ENCODE measurements around the gene OBI1. TPM values are rescaled to one million over a fixed set of nuclear protein-coding genes. Genes with fewer than 3 reads are reported as not detected.
A peak's percentile ranks its signal among the peaks of the same experiment; 100 is the strongest.

The OBI1 gene
- total RNA-seq, 1 donor = 18.1 TPM

DNA sequence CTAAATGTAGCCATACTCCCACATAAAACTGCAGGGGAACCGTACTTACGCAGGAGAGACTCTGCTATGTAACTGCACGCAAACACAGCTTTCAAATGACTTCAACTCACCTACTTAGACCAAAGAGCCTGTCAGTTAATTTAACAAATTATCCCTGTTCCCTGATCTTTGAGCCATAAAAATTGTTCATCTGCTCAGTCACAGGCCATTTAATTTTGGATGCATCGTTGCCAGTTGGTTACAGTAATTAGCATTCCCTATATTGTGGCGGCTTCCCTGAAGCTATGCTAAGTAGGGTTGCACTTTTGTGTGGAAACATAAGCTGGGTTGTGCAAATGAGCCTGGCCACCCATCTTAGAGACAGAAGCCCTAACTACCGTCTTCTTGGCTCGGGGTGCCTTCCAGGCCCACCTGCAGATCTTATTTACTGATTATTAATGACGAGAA is 21.2 kb upstream of the OBI1 start:
- H3K4me3 ChIP-seq (ENCODE audit: low read depth, low read length) = no peak overlapping the region
- DNase-seq (ENCODE audit: low read depth) = no peak

DNA sequence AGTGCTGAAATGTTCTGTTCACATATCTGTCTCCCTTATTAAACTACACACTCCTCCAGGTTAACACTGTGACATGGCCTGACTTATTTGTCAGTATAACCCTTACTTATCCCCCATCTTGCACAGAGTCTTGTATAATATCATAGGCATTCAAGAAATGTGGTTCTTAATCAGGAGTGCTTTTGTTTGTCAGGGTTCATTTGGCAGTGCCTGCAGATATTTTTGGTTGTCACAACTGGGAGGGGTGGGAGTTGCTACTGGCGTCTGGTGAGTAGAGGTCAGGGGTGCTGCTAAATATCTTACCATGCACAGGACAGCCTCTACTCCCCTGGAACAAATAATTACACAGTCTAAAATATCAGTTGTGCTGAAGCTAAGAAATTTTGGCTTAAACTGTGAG is 20.4 kb upstream of the OBI1 start:
- H3K4me3 ChIP-seq (ENCODE audit: low read depth, low read length) = no peak overlapping the region
- no peak for DNase-seq (ENCODE audit: low read depth)
- TF ChIP-seq, protein P1, sequence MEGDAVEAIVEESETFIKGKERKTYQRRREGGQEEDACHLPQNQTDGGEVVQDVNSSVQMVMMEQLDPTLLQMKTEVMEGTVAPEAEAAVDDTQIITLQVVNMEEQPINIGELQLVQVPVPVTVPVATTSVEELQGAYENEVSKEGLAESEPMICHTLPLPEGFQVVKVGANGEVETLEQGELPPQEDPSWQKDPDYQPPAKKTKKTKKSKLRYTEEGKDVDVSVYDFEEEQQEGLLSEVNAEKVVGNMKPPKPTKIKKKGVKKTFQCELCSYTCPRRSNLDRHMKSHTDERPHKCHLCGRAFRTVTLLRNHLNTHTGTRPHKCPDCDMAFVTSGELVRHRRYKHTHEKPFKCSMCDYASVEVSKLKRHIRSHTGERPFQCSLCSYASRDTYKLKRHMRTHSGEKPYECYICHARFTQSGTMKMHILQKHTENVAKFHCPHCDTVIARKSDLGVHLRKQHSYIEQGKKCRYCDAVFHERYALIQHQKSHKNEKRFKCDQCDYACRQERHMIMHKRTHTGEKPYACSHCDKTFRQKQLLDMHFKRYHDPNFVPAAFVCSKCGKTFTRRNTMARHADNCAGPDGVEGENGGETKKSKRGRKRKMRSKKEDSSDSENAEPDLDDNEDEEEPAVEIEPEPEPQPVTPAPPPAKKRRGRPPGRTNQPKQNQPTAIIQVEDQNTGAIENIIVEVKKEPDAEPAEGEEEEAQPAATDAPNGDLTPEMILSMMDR (IDR thresholded peaks at IDR 0.05; ENCODE audit: insufficient read depth, low read depth, low read length) = no peak

More for the DNA sequence above, 21.2 kb upstream of the OBI1 start:
- TF ChIP-seq, protein P1 (IDR thresholded peaks at IDR 0.05; ENCODE audit: insufficient read depth, low read depth, low read length) = no peak

DNA sequence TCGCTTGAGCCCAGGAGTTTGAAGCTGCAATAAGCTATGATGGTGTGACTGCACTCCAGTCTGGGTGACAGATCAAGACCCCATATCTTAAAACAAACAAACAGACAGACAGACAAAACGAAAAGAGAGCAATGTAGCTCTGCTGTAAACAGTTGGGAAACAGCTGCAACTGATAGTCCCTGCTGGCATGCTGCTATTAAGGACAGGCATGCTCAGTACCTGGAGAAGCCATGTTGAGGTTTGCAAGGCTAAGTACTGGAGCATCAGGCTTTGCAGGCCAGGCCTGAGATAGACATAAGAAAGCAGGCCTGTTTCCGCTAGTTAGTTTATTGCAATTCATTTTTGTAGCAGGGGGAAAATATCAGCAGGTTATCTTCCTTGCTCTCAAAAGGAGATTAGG is 16.2 kb upstream of the OBI1 start:
- no peak overlapping the region for H3K4me3 ChIP-seq (ENCODE audit: low read depth, low read length)
- no peak for DNase-seq (ENCODE audit: low read depth)
- TF ChIP-seq, protein P1 (IDR thresholded peaks at IDR 0.05; ENCODE audit: insufficient read depth, low read depth, low read length) = no peak

DNA sequence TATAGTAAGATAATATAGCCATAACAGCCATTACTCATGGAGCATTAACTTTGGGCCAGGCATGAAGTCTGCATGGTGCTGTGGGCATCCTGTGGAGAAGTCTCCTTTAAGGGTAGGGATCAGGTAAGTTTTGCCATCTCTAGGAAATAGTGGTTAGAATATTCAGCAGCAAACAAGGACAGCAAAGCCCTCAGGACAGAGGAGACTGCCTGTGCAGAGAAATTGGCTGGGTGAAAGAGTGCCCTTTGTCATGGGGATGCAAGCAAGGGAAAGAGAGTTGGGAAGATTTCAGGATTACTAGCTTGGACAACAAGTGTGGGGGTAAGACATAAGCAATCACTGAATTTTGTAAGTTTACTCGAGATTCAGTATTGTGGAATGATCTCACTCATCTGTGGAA is 15.7 kb upstream of the OBI1 start:
- TF ChIP-seq, protein P1 (IDR thresholded peaks at IDR 0.05; ENCODE audit: insufficient read depth, low read depth, low read length) = no peak
- H3K4me3 ChIP-seq (ENCODE audit: low read depth, low read length) = no peak overlapping the region
- DNase-seq (ENCODE audit: low read depth) = no peak

DNA sequence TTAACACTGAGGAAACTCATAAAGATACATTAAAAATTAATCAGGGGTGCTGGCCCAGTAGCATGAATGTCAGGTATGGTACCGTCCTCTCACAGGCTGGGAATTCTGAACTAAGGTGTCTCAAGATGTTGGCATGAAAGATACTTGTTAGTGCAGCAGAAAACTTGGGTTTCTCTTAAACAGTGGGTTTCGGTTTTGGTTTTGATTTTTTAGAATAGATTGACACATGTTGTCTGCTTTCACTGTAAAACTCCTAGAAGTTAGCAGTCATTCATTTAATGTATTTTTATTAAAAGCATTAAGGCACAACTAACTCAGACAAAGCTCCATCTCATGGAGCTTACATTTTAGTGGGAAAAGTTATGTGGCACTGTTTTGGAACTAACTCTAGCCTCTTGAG is 3.5 kb upstream of the OBI1 start:
- no peak overlapping the region for H3K4me3 ChIP-seq (ENCODE audit: low read depth, low read length)
- TF ChIP-seq, protein P1 (IDR thresholded peaks at IDR 0.05; ENCODE audit: insufficient read depth, low read depth, low read length) = no peak
- DNase-seq (ENCODE audit: low read depth) = no peak

DNA sequence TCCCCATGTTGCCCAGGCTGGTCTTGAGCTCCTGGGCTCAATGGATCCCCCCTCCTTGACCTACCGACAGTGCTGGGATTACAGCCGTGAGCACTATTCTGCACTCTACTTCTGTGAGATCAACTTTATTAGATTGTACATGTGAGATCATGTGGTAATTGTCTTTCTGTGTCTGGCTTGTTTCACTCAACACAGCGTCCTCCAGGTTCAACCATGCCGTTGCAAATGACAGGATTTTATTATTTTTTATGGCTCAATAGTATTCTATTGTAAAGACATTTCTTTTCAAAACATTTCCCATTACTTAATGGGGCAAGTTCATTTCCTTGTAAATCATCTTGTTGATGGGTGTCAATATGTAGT is 1.5 kb upstream of the OBI1 start:
- DNase-seq (ENCODE audit: low read depth) = peak; percentile 3
- peak overlapping the region; percentile 99 for H3K4me3 ChIP-seq (ENCODE audit: low read depth, low read length)
- TF ChIP-seq, protein P1 (IDR thresholded peaks at IDR 0.05; ENCODE audit: insufficient read depth, low read depth, low read length) = no peak

DNA sequence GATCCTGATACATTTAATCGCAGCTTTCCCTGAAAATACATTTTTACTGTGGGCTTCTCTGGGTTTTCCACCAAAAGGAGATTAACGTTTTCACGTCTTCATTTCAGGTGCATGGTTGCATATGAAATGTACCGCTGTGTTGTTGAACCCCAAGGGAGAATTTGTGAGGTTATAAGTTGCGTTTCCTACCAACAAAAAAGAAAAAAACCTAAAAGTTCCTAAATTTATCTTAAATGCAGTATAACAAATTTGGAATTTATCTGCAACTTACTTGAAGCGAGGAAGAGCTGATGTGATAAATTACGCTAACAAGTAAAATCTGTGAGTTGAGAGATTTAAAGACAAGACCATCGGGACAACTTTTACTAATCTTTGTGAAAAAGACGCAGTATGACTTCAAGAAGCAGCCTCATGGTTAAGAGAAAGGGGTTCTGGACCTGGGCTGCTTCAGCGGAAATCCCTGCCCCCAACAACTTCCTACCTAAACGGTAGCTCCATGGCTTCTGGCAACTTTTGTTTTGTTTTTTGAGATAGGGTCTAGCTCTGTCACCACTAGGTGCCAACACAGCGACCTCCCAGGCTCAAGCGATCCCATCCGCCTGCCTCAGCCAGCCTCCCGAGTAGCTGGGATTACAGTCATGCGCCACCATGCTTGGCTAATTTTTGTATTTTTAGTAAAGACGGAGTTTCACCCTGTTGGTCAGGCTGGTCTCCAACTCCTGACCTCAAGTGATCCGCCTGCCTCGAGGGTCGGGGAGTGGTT is 958 bp upstream of the OBI1 start:
- peak; percentile 8 for DNase-seq (ENCODE audit: low read depth)
- TF ChIP-seq, protein P1 (IDR thresholded peaks at IDR 0.05; ENCODE audit: insufficient read depth, low read depth, low read length) = no peak
- peak overlapping the region; percentile 99 for H3K4me3 ChIP-seq (ENCODE audit: low read depth, low read length)
